ENCODE measurements around the gene RAB33B.

The RAB33B gene

DNA sequence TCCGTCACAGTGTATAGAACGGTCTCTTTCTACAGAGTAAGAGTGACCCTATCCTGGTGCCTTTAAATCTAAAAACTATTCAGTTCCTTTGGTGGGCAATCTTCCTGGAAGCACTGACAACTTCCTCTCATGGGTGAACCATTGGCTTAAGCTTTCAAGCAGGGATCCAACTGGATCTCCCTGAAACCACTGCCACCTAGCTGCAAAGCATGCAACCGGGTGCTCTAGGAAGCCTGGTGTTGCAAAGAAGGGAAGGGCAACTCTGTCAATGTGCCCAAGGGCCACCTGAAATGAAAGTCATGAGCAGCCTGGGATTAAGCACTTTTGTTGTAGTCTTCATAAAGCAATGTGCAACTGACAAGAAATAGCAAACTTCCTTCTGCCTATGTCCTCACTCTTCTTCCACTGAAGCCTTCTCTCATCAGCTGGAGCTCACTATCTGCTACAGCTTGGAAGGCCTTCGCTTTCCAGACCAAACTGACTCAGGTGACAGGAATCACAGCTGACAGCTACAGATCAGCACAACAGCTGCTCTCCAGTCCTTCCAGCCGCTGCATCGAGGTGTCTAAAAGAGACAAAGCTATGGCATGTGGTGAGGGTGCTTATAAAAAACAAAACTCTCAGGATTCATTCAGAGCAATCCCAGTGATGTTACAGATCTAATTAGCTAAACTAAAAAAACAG is 55.9 kb downstream of the RAB33B start:
- no peak for DNase-seq

DNA sequence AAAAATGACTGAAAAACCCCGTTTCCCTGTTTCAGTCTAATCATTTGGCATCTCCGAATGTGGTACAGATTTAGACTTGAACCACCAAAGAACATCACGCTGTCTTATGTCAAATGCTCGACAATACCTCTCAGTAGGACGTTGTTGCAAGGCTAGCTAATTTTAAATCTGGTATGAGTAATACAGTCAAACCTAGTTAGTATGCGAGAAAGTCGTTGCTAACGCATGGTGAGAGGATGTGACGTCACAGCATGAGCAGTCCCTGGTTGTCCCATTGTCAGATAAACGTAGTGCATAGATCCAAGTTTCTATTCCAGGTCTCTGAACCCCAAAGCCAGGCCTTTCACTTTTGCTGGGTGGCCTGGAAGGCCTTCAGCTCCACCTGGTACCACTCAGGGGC is 57.4 kb downstream of the RAB33B start:
- DNase-seq, result no peak

GRCh38 chr4:139514382-139515059 is 60.6 kb downstream of the RAB33B start:
- DNase-seq, result no peak

- DNase-seq, result no peak
These were observed 61.6 kb downstream of the RAB33B start for GRCh38 chr4:139515531-139515958.

- DNase-seq, result no peak
These were observed 68.0 kb downstream of the RAB33B start for GRCh38 chr4:139521754-139522401.

GRCh38 chr4:139522457-139522856 is 68.5 kb downstream of the RAB33B start:
- no peak for DNase-seq

DNA sequence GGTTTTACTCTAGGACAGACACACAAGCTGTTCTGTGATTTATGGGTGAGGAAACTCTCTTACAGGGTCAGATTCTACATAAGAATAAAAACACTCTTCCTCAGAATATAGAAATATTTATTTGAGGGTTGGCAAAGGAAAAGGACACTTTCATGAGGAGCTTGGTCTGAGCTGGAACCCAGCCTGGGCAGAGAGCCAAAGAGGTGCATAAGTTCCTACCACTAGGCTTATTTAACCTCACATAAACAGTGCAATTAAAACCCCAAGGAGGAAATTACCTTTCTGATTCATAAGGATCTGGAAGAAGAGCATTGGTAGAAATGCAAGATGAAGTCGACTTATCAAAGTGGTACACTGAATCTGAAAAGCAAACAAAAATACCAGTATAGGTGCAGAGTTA is 69.2 kb downstream of the RAB33B start:
- no peak for DNase-seq

- no peak for DNase-seq
These were observed 70.2 kb downstream of the RAB33B start for GRCh38 chr4:139524062-139524631.

DNA sequence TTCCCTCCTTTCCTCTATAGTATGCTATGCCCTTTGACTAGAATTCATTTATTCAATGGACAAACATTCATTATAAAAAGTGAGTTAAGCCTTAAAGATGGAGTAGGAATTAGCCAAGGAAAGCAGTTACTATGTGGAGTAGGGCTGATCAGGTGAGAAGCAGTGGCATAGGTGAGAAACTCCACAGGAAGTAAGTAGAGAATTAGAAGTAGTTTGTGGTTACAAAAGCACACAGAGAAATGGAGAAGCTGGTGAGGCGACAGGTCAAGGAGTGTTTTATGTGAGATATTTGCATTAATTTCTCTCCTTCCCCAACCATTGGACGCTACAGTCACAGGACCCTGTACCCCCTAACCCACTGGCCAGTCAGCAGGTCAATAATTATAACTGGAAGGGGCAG is 71.5 kb downstream of the RAB33B start:
- DNase-seq, result no peak
